ENCODE measurements around the gene KCNQ1.

- no peak for TF ChIP-seq TAF1 (IDR thresholded peaks at IDR 0.05; ENCODE audit: low read depth, low read length)
- TF ChIP-seq POLR2A (IDR thresholded peaks at IDR 0.05; ENCODE audit: low read depth, low read length) = no peak
- no peak for TF ChIP-seq POU2F2 (IDR thresholded peaks at IDR 0.05; ENCODE audit: low read depth, low read length)
Measured at GRCh38 chr11:2837651-2838050, 392.8 kb downstream of the KCNQ1 start.

All from GM12891 (cell line).